GM18499 (cell line): ENCODE results near the gene FBXL15.

Experiments used
- ATAC-seq: cut with Tn5 transposase; IDR thresholded peaks from one replicate; pipeline ENCODE4 v1.9.1; 2021; ENCODE audit warnings: moderate number of reproducible peaks; ENCODE audit not compliant: insufficient read depth, unreplicated experiment

Gene FBXL15

DNA sequence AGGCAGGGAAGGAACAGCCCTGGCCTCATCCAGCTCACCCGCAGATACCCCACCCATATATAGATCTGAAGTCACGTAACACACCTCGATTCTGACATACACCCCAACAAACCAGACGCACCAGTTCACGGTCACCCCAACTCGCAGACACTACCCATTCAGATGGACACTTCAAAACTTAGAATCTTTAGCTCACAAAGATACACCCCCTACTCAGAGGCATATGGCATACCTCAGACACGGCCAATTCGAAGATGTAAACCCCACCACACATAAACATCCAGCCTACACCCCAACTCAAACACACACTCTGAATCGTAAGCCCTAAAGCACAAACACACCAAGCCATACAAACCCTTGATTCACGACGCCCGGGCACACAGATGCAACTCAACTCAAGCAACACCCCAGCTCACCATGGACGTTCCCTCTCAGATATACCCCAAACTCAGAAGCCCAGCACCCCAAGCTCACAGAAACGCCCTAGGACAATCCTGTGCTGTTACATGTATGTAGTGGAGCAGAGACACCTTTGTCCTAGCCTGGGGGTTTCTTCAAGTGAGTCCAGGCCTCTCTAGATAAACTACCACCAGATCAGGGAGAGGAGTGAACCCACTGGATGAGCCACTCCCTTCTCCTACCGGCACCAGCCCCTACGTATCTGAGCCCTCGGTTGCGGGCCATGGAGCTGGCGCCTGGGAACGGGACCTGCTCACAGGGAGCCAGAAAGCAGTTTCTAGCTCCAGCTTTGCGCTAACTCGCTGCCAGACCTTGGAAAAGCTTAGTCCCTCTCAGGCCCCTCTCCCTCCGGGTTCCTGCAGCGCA lies 10.8 kb upstream of the FBXL15 start:
- no peak for ATAC-seq

DNA sequence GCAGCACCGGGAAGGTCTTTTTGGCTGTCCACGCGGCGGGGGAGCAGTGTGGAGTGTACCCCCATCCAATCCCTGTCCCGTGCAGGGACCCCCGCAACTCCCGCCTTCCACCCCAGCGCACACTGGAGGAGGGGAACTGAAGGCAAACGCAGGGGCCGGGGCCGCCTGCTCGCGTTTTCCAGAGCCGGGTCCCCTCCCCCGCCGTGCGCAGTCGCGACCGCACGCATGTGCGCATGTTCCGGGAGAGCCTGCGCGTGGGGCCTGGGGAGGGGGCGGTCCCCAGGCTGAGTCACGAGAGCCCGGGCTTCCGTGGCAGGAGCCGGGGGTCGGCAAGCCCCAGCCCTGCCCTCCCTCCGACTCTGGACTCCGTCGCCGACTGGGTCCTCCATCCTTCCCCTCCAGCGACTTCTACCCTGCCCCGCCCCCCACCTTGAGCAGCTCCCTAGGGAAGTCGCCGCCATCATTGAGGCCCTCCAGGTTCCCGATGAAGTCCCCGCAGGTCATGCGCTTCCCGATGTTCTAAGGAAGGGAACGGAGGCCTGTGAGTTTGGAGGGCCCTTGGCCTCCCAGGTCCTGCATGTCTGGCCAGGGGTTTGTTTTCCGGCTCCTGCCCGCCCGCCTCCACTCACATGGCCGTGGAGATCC lies 10.1 kb upstream of the FBXL15 start:
- no peak for ATAC-seq

DNA sequence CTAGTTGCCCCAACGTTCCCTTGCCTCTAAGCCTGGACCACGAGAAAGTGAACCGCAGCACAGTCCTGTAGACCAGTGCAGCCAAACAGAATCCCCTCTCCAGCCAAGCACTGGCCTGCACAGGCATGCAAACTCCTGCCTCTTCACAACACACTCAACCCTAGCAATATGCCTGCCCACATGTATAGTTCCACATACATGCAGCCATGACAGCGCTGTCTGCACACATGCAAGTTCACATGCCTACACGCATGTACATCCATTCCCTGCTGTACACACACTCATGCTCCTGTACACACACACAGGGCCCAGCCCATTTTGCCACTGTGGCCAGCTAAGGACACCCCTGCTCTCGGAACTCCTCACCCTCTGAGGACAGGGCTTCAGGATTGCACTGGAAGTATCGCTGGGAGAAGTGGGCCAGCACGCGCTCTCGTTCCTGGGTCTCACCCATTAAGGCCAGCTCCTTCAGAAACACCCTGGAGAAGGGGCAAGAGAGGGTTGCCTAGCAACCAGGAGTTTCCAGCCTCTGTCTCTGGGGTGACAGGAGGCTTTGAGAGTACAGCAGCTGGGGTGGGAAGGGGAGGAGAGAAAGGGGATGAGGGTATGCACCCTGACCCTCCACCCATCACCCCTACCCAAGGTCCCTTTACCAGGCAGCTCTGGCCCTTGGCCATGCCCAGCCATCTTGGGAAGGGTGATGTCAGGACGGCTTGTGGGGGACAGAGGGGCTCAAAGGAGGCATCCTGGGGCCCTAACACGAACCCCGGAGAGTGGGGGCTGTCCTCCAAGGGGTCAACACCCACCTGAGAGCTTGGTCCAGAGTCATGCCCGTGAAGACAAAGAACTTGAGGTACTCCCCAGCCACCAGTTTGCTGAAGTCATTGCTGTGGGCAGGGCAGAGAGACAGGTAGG lies 9.0 kb upstream of the FBXL15 start:
- no peak for ATAC-seq

DNA sequence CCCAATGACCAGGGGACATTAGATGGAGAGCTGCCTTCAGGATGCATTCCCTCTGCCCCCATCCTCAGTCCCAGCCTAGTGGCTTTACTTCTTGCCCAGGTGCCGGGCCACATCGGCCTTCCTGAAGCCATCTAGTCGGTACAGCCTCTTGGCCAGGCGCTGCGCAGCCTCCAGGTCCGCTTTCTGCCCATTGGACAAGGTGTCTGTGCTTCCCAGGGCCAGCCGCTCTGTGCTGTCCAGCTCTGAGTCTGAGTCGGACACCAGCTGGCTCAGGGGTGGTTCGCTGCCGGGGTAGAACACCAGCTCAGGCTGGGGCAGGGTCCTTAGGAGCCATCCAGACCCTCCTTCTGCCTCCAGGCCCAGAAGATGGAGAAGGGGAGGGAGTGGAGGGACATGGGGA lies 8.3 kb upstream of the FBXL15 start:
- ATAC-seq = no peak

- ATAC-seq = no peak
Observed at GRCh38 chr10:102413053-102413705, 7.5 kb upstream of the FBXL15 start.

- no peak for ATAC-seq
Observed at GRCh38 chr10:102413806-102414561, 6.7 kb upstream of the FBXL15 start.

DNA sequence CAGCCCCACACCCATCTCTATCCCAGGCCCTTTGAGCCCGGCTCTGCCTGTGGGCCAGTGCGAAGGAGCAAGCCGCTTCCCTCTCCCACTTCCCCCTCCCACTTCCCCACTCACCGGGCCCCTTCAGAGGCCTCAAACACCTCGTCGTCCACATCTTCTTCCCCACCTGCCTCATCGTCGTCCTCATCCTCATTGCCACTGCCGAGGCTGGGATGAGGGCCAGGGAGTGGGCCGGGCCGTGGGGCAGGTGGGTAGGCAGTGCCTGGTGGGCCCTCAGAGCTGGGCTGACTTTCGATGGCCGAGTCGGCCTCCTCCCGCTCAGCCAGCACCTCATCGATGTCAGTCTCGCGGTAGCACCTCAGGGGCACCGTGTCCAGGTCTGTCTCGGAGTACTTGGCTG lies 5.9 kb upstream of the FBXL15 start:
- ATAC-seq = no peak

DNA sequence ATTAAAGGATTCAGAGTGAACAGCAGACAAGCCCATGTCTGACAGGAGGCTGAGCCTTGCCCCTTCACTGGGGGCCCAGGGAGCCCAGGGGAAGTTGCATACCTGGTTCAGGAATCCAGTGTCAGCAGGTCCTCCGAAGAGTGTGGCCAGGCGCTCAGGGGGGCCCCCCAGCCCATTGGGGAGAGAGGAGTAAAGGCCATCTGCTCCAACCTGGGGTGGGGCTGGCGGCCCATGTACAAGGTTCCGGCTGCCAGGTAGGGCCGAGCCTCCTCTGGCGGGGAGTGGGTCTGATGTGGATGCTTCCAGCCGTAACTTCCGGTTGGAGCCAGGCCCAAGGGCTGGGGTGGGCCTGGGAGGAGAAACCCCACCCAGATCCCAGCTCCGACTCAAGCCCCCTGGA lies 4.4 kb upstream of the FBXL15 start:
- no peak for ATAC-seq

GRCh38 chr10:102416695-102417094 lies 3.9 kb upstream of the FBXL15 start:
- ATAC-seq = no peak

GRCh38 chr10:102418622-102419268 lies 1.9 kb upstream of the FBXL15 start, which contains the start of gene PSD:
Gene PSD, minus strand, starts transcription at chr10:102418785. Its CDS starts 1,747 bp downstream, at chr10:102417038.
- no peak for ATAC-seq

- ATAC-seq = no peak
Observed at GRCh38 chr10:102419269-102420180, 1.1 kb upstream of the FBXL15 start.

GRCh38 chr10:102420181-102420713 lies 389 bp upstream of the FBXL15 start:
- no peak for ATAC-seq

GRCh38 chr10:102421507-102421756 lies 796 bp downstream of the FBXL15 start:
- ATAC-seq = no peak

GRCh38 chr10:102421757-102422512 lies 1.3 kb downstream of the FBXL15 start:
- no peak for ATAC-seq

DNA sequence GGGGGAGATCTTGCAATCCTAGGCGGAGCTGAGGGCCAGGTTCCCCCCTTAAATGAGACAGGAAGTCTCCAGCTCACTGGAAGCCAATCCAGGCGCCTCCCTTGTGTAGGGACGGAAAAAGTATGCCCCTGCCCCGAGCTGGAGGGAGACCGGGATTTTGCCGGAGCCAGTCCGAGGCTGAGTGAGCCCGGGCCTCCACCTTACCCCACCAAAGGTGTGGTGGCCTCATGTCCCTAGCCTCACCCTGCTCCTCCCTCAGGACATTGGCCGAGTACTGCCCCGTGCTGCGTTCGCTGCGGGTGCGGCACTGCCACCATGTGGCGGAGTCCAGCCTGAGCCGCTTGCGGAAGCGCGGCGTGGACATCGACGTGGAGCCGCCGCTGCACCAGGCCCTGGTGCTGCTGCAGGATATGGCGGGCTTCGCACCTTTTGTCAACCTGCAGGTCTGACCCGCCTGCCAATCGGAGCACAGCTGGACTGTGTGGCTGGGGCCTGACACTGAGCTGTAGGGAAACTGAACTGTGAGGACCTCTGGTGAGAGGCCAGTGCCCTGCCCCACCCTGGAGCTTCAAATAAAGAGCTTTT lies 2.0 kb downstream of the FBXL15 start:
- no peak for ATAC-seq

DNA sequence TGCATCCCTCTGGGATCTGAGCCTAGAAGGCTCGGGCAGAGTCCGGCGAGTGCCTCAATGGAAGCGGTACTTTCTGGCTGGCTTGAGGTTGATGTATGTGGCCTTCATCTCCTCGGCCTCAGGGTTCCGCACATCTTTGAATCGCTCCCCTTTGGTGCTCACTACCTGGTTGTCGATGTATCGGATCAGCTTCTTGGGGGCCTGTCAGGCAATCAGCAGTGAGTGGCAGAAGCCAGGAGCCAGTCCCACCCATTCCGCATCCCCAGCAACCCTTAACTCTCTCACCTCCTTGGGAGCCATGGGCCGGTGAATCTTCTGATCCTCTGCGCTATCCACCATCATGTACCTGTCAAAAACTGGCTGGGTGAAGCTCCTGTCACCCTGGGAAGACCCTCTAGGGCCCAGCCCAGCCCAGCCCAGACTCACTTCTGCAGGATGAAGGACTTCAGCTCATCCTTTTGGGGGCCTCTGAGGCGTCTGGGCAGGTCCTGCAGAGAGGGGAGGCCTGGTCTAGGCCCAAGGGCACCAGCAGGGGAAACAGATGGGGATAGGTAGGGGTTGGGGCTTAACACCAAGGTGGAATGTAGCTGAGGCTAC lies 2.8 kb downstream of the FBXL15 start:
- ATAC-seq = no peak

DNA sequence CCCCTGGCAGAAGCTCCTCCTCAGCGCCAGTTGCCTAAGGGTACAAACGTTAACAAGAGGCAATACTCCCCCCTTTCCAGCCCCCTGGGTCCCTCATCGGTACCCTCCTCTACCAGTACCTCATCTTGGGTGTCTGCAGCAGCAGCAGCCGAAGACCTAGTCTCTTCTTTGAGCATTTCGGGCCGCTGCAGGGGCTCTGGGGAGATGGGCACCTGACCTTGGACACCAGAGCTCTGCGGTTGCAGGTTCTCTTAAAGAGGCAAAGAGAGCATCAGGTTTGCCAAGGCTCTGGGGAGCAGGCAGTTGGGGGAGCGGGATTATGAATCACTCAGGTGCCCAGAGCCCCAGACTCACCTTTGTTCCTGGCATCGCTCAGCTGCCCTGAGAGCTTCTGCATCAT lies 3.5 kb downstream of the FBXL15 start:
- ATAC-seq = no peak
